Muscle of leg (tissue), 11 donors: ENCODE results near the gene AUTS2. TPM values are rescaled to one million over a fixed set of nuclear protein-coding genes. Genes with fewer than 3 reads are reported as not detected.
"Not testable (repeated sequence)": the region's sequence is repeated elsewhere in the genome, so short reads cannot be mapped to it uniquely, and the experiment has no call there.

Experiments used
- DNase-seq: peaks from one replicate; pipeline ENCODE4 v3.0.0; 2013
- H3K27ac ChIP-seq: one replicate; pipeline ENCODE4 v1.5.1; 2013; ENCODE audit warnings: mild to moderate bottlenecking, low read length, control low read depth
- H3K27me3 ChIP-seq: one replicate; pipeline ENCODE4 v1.6.1; 2013; ENCODE audit warnings: low read length; ENCODE audit not compliant: control insufficient read depth, insufficient read depth
- H3K36me3 ChIP-seq: one replicate; pipeline ENCODE4 v1.6.1; 2013; ENCODE audit warnings: low read length; ENCODE audit not compliant: control insufficient read depth, insufficient read depth
- H3K4me1 ChIP-seq: one replicate; pipeline ENCODE4 v1.6.1; 2013; ENCODE audit warnings: low read length; ENCODE audit not compliant: control insufficient read depth, insufficient read depth
- H3K4me3 ChIP-seq: one replicate; pipeline ENCODE4 v1.5.1; 2013; ENCODE audit warnings: low read length, control low read depth
- H3K9me3 ChIP-seq: replicated peaks from 2 replicates; pipeline ENCODE4 v1.6.1; 2013; ENCODE audit warnings: low read depth, low read length; ENCODE audit not compliant: control insufficient read depth
- WGBS: methylation state at CpG from one replicate; pipeline ENCODE4 v1.1.5; 2013; ENCODE audit warnings: missing lambda C conversion rate; ENCODE audit not compliant: insufficient coverage; 5-methylcytosine and 5-hydroxymethylcytosine counted together
- polyA plus RNA-seq, 8 donors: library from polyadenylated mRNA; unstranded; fragments of 120-200 nt; gene quantifications; one replicate each; pipeline versions ENCODE4 v1.2.1 to v1.2.3, GENCODE V29; 2013; ENCODE audit warnings: inconsistent platforms in 1 of 8, low replicate concordance in 1 of 8; ENCODE audit not compliant: insufficient read length in 8 of 8, insufficient read depth in 1 of 8
- total RNA-seq: library from RNA; stranded (reverse); fragments of 120-200 nt; gene quantifications from one replicate; pipeline ENCODE4 v1.2.4, GENCODE V29; 2013

Gene AUTS2
- total and polyA plus RNA-seq, 9 donors = 28.6 to 92.3 (median 58.8) TPM

GRCh38 chr7:70729553-70730157, 1131.4 kb downstream of the AUTS2 start:
- WGBS = 91% methylated on average over 6 of the region's 13 CpGs
- H3K27me3 ChIP-seq, H3K36me3 ChIP-seq, H3K9me3 ChIP-seq, DNase-seq, H3K27ac ChIP-seq, H3K4me3 ChIP-seq, H3K4me1 ChIP-seq: not testable (repeated sequence)

GRCh38 chr7:70730451-70731110, 1132.3 kb downstream of the AUTS2 start:
- Histone ChIP-seq H3K27ac (no peak overlapping the region), H3K36me3 (no peaks in the 10 kb centered on the region), H3K9me3 (no peaks in the 10 kb centered on the region), H3K4me1 (peaks cover 2% of the 10 kb centered on the region), H3K4me3 (no peak overlapping the region), H3K27me3 (no peaks in the 10 kb centered on the region)
- WGBS = no CpG with 5 or more reads among the region's 7 CpGs
- DNase-seq = no peak

DNA sequence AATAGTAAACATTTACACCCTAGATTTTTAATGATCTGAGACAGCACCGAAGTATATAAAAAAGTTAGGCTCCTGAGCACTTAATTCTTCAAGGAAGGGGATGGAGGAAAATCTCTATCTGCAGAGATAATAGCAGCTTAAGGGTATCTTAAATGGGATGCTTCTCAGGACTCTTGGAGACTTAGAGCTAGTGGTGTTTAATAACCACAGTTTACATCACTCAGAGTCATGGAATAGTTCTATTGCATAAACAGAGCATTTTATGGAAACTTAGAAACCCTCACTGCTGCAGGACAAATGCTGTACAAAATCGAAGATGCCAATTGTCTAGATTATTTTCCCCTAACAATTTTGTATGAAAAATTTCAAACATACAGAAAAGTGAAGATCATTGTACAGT, 1134.8 kb downstream of the AUTS2 start:
- H3K36me3 ChIP-seq = no peaks in the 10 kb centered on the region
- WGBS = no CpG with 5 or more reads among the region's 2 CpGs
- no peak for DNase-seq

GRCh38 chr7:70734411-70734810, 1136.1 kb downstream of the AUTS2 start:
- Histone ChIP-seq H3K27me3 (no peaks in the 10 kb centered on the region), H3K9me3 (no peaks in the 10 kb centered on the region), H3K27ac (no peak overlapping the region), H3K4me1 (peaks cover 5% of the 10 kb centered on the region), H3K36me3 (no peaks in the 10 kb centered on the region), H3K4me3 (no peak overlapping the region)
- DNase-seq = no peak
- no CpG with 5 or more reads among the region's 2 CpGs for WGBS

More for the DNA sequence above, 1134.8 kb downstream of the AUTS2 start:
- Histone ChIP-seq H3K27me3 (no peaks in the 10 kb centered on the region), H3K4me3 (no peak overlapping the region), H3K9me3 (no peaks in the 10 kb centered on the region), H3K4me1 (peaks cover 5% of the 10 kb centered on the region), H3K27ac (no peak overlapping the region)

DNA sequence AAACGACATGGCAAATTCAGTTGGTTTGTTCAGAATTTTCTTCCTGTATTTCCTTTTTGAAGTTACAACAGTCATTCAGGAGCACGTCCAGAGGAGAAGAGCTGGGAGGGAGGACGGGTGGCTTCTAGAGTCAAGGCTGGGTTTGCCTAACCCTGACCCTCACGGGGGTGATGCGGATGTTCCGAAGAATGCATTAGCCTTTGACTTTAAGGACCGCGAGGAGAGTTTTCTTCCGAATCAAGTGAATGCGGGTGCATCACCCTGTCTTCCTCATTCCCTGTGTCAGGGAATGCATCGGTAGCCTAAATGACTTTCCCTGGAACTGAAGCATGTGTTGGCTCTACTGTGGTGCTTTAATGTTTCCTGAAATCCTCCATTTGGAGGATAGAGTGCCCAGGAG, 1137.0 kb downstream of the AUTS2 start:
- 60% methylated on average over 1 of the region's 11 CpGs for WGBS
- Histone ChIP-seq H3K9me3 (no peaks in the 10 kb centered on the region), H3K36me3 (no peaks in the 10 kb centered on the region), H3K27ac (no peak overlapping the region), H3K27me3 (no peaks in the 10 kb centered on the region), H3K4me3 (no peak overlapping the region), H3K4me1 (peaks cover 8% of the 10 kb centered on the region)
- DNase-seq = no peak

DNA sequence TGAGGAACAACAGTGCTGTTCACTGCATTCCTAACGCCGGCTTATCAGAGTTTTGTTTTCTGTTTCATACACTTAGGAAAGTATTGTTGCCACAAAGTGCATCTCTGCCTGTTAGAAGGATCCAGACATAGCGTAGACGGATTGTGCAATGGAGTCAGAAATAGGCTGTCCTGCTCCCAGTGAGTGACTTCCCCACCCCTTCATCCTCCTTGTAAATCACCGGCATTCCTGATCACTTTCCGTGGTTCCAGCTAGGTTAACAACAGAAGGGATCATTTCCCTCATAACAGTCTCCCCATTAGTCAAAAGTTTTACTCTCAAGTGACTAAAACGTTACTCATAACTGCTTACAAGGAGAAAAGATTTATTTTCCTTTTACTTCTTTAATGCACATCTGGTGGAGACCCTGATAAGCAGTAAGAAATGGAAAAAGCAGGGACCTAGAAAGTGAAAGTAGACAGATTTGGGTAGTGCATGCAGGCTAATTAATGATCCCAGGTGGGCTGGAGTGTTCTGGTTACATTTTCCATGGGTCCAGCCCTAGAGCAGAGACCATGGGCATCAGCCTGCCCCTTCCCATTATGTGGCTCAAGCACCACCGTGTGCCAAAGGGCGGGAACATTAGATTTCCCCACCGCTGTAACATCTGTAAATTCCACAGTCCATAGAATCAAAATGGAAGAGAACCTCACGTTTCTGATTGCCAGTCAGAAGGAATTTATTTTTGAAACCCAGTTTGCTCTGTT, 1138.6 kb downstream of the AUTS2 start:
- peak overlapping the region; percentile 42 for H3K27ac ChIP-seq
- WGBS = 20% methylated on average over 3 of the region's 11 CpGs
- H3K36me3 ChIP-seq = no peaks in the 10 kb centered on the region
- peak overlapping the region; percentile 2 for H3K4me3 ChIP-seq
- no peaks in the 10 kb centered on the region for H3K27me3 ChIP-seq
- no peaks in the 10 kb centered on the region for H3K9me3 ChIP-seq
- peak; percentile 50 for DNase-seq
- H3K4me1 ChIP-seq = peaks cover 8% of the 10 kb centered on the region

- H3K4me3 ChIP-seq = no peak overlapping the region
- peaks cover 8% of the 10 kb centered on the region for H3K4me1 ChIP-seq
- no peak overlapping the region for H3K27ac ChIP-seq
- H3K27me3 ChIP-seq = no peaks in the 10 kb centered on the region
- 63% methylated on average over 1 of the region's 8 CpGs for WGBS
- H3K36me3 ChIP-seq = no peaks in the 10 kb centered on the region
- DNase-seq = peak; percentile 48
- H3K9me3 ChIP-seq = no peaks in the 10 kb centered on the region
These were observed 1140.0 kb downstream of the AUTS2 start for GRCh38 chr7:70738151-70738885.

- no peak overlapping the region for H3K27ac ChIP-seq
- H3K9me3 ChIP-seq = no peaks in the 10 kb centered on the region
- H3K27me3 ChIP-seq = no peaks in the 10 kb centered on the region
- WGBS = 46% methylated on average over 3 of the region's 7 CpGs
- no peak for DNase-seq
- H3K4me1 ChIP-seq = peaks cover 11% of the 10 kb centered on the region
- H3K4me3 ChIP-seq = no peak overlapping the region
- no peaks in the 10 kb centered on the region for H3K36me3 ChIP-seq
These were observed 1141.5 kb downstream of the AUTS2 start for GRCh38 chr7:70739646-70740210.

- 68% methylated on average over 2 of the region's 5 CpGs for WGBS
- no peaks in the 10 kb centered on the region for H3K9me3 ChIP-seq
These were observed 1143.4 kb downstream of the AUTS2 start for GRCh38 chr7:70741666-70742065.

More at GRCh38 chr7:70741666-70742065, 1143.4 kb downstream of the AUTS2 start:
- Histone ChIP-seq H3K4me1 (peaks cover 8% of the 10 kb centered on the region), H3K27ac (no peak overlapping the region), H3K27me3 (no peaks in the 10 kb centered on the region), H3K4me3 (no peak overlapping the region), H3K36me3 (no peaks in the 10 kb centered on the region)
- DNase-seq = no peak
